GM06990 (cell line): ENCODE data around the gene DZANK1.

ENCODE experiments used
- DNase-seq: peaks from one replicate; pipeline ENCODE4 v3.0.0-alpha.2; 2011; ENCODE audit not compliant: insufficient read length; ENCODE audit errors: extremely low read depth
- H3K27me3 ChIP-seq: replicated peaks from 2 replicates; pipeline ENCODE4 v1.6.0; 2011; ENCODE audit warnings: low read length; ENCODE audit not compliant: control insufficient read depth, insufficient read depth
- H3K36me3 ChIP-seq: 2 replicates; pipeline ENCODE4 v1.5.1; 2011; ENCODE audit warnings: low read length; ENCODE audit not compliant: control insufficient read depth, insufficient read depth
- H3K4me3 ChIP-seq: replicated peaks from 2 replicates; pipeline ENCODE4 v1.5.1; 2011; ENCODE audit warnings: low read depth, mild to moderate bottlenecking, control low read depth, low read length
- TF ChIP-seq, protein P1 (sequence below): IDR thresholded peaks from 2 replicates; pipeline ENCODE4 v1.5.1; 2011; ENCODE audit warnings: low read length, control low read depth, mild to moderate bottlenecking, inconsistent platforms; ENCODE audit not compliant: insufficient read depth, poor library complexity, severe bottlenecking

DZANK1 gene

DNA sequence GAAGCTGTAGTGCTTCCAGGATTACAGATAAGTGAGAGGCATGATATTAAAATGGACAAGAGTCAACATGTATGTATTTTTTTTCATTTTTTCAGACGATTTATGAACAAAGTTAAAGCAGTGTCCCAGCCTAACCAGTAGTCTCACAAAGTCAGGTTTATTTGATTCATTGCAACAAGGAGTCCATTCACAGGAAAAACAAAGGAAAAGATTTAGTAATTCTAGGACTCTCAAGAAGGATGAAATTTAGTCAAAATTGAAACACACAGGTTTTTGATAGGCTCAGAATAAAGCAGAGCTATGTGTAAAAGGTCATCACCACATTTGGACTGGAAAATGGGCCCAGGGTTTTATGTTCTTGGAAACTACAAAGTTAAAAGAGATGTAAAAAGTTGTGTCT lies 94.5 kb downstream of the DZANK1 start:
- Histone ChIP-seq H3K27me3 (no peaks in the 10 kb centered on the region), H3K36me3 (no peaks in the 10 kb centered on the region), H3K4me3 (no peak overlapping the region)
- TF ChIP-seq, protein P1, sequence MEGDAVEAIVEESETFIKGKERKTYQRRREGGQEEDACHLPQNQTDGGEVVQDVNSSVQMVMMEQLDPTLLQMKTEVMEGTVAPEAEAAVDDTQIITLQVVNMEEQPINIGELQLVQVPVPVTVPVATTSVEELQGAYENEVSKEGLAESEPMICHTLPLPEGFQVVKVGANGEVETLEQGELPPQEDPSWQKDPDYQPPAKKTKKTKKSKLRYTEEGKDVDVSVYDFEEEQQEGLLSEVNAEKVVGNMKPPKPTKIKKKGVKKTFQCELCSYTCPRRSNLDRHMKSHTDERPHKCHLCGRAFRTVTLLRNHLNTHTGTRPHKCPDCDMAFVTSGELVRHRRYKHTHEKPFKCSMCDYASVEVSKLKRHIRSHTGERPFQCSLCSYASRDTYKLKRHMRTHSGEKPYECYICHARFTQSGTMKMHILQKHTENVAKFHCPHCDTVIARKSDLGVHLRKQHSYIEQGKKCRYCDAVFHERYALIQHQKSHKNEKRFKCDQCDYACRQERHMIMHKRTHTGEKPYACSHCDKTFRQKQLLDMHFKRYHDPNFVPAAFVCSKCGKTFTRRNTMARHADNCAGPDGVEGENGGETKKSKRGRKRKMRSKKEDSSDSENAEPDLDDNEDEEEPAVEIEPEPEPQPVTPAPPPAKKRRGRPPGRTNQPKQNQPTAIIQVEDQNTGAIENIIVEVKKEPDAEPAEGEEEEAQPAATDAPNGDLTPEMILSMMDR: no peak
- DNase-seq: no peak

DNA sequence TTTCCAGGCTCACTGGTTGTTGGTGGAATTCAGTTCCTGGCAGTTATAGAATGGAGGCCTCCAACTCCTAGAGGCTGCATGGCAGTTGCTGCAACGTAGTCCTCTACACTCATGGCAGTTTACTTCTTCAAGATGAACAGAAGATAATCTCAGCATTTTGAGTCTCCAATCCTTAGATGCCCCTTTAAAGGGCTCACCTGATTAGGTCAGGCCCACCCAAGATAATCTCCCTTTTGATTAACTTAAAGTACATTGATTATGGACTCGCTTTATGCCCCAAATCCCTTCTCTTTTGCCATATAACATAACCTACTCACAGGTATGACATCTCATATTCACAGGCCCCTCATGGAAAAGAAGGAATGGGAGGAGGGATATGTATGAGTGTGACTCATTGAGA lies 102.1 kb downstream of the DZANK1 start:
- DNase-seq: no peak
- no peak overlapping the region for H3K4me3 ChIP-seq
- H3K27me3 ChIP-seq: no peaks in the 10 kb centered on the region
- H3K36me3 ChIP-seq: no peaks in the 10 kb centered on the region
- TF ChIP-seq, protein P1: no peak

DNA sequence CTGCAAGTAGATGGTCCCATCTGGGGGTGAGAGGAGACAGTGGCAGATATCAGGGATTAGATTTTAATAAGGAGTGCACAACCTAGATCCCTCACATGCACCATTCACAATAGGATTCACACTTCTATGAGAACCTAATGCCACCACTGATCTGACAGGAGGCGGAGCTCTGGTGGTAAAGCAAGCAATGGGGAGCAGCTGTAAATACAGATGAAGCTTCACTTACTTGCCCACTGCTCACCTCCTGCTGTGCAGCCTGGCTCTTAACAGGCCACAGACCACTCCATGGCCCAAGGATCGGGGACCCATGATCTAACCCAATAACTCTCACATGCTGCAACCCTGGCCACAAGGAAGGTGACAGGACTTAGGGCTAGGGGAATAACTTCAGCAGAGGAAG lies 103.1 kb downstream of the DZANK1 start:
- no peak for DNase-seq
- TF ChIP-seq, protein P1: no peak
- Histone ChIP-seq H3K27me3 (no peaks in the 10 kb centered on the region), H3K4me3 (no peak overlapping the region), H3K36me3 (no peaks in the 10 kb centered on the region)

DNA sequence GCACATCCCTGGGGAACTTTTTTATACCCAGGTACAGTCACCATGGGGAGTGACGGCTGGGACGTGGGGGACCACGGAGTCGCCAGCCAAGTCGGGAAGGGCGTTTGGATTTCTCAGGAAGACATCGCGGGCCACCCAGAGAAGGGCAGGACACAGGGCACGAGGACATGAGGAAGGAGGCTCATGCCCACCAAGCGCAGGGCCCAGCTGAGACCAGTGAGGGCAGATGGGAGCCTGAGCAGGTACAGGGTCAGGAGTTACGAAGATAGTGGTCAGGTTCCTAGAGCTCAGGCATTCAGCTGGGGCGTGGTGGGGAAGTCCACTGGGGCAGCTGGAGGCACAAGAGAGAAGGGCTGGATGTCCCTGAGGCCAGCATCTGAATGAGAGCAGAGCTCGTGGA lies 103.9 kb downstream of the DZANK1 start:
- no peak for DNase-seq
- H3K4me3 ChIP-seq: no peak overlapping the region
- no peaks in the 10 kb centered on the region for H3K27me3 ChIP-seq
- TF ChIP-seq, protein P1: no peak
- H3K36me3 ChIP-seq: no peaks in the 10 kb centered on the region

DNA sequence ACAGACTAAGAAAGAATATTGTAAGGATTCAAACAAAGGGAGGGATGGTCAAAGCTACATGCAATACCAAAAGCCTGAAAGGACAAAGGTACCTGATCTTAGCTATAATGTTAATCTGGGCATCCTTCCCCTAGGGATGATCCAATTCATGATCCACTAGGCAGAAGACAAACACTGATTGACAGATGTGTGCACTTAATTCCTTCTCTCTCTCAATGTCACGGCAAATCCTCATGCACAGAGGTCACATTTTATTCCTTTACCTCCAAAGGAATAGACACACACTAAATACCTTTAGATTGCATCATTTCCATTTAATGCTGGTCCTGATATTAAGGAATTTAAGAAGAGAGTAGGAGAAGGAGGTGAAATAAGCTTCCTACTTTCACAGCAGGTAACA lies 105.2 kb downstream of the DZANK1 start:
- Histone ChIP-seq H3K36me3 (no peaks in the 10 kb centered on the region), H3K4me3 (no peak overlapping the region), H3K27me3 (no peaks in the 10 kb centered on the region; the same call in 1 of the 2 replicates)
- DNase-seq: no peak
- TF ChIP-seq, protein P1: no peak

DNA sequence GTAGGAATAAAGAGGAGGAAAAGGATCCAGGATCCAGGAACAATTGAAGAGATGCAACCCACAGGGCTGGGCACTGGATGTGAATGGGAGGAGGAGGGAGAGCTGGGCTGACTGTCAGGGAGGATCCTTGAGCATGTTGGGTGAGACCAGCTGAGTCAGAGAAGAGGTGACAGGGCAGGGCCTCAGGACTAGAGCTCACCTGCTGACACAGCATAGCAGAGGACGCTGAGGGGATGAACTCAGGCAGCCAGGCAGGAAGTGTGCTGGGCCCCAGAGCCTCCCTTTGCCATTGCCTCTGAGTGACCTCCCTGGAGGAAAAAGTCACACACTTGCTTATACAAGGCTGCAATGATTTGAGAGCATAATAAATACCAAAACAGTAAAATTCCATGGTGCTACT lies 106.2 kb downstream of the DZANK1 start:
- no peaks in the 10 kb centered on the region; the same call in 1 of the 2 replicates for H3K27me3 ChIP-seq
- TF ChIP-seq, protein P1: no peak
- no peak for DNase-seq
- no peak overlapping the region for H3K4me3 ChIP-seq
- H3K36me3 ChIP-seq: no peaks in the 10 kb centered on the region
